HL-60/S4 treated with phorbol 12-myristate 13-acetate at 8.2 ng/mL for 4 days and 3 days (cell line): Measurements from ENCODE around the gene AREG.

Experiments used
- in situ Hi-C: fragments of 300-500 bp; cut with MboI; formaldehyde crosslinking; loops from 2 replicates; pipeline ENCODE4 v1.15.0; 2022; ENCODE audit warnings: low sequenced_read_pairs

The AREG gene

GRCh38 chr4:74431113-74431826 lies 13.7 kb upstream of the AREG start:
- in situ Hi-C loops: no loop called here

GRCh38 chr4:74433043-74433442 lies 11.9 kb upstream of the AREG start:
- in situ Hi-C loops: no loop called here

GRCh38 chr4:74433541-74434172 lies 11.3 kb upstream of the AREG start:
- in situ Hi-C loops: no loop called here

- in situ Hi-C loops: no loop called here
Measured at GRCh38 chr4:74435296-74435695, 9.6 kb upstream of the AREG start.

- in situ Hi-C loops: no loop called here
Measured at GRCh38 chr4:74437866-74438265, 7.1 kb upstream of the AREG start.

- in situ Hi-C loops: no loop called here
Measured at GRCh38 chr4:74438661-74439060, 6.3 kb upstream of the AREG start.

GRCh38 chr4:74439952-74440351 lies 5.0 kb upstream of the AREG start:
- in situ Hi-C loops: no loop called here

GRCh38 chr4:74440356-74440755 lies 4.6 kb upstream of the AREG start:
- in situ Hi-C loops: no loop called here

- in situ Hi-C loops: no loop called here
Measured at GRCh38 chr4:74441744-74442143, 3.2 kb upstream of the AREG start.

GRCh38 chr4:74446193-74446868 lies 1.4 kb downstream of the AREG start:
- in situ Hi-C loops: no loop called here

- in situ Hi-C loops: no loop called here
Measured at GRCh38 chr4:74446896-74447295, 2.0 kb downstream of the AREG start.

- in situ Hi-C loops: no loop called here
Measured at GRCh38 chr4:74447636-74448233, 2.8 kb downstream of the AREG start.

GRCh38 chr4:74449571-74450297 lies 4.8 kb downstream of the AREG start:
- in situ Hi-C loops: no loop called here

GRCh38 chr4:74450298-74450683 lies 5.4 kb downstream of the AREG start:
- in situ Hi-C loops: no loop called here

- in situ Hi-C loops: no loop called here
Measured at GRCh38 chr4:74451214-74451661, 6.3 kb downstream of the AREG start.

- in situ Hi-C loops: no loop called here
Measured at GRCh38 chr4:74453037-74453635, 8.2 kb downstream of the AREG start.

GRCh38 chr4:74453829-74454742 lies 9.2 kb downstream of the AREG start:
- in situ Hi-C loops: no loop called here

- in situ Hi-C loops: no loop called here
Measured at GRCh38 chr4:74455361-74456055, 10.6 kb downstream of the AREG start.
